Peyer's patch (tissue), 4 donors: ENCODE results near the gene GPC6. TPM values are rescaled to one million over a fixed set of nuclear protein-coding genes. Genes with fewer than 3 reads are reported as not detected.

ENCODE experiments used
- DNase-seq, 3 donors: peaks; one replicate each; pipeline ENCODE4 v3.0.0-alpha.2; 2017 to 2019
- H3K27ac ChIP-seq, 4 donors: fragments of 200-600 bp; sonication (generic); one replicate each; pipeline ENCODE4 v1.5.1; 2016 to 2019
- H3K27me3 ChIP-seq, 2 donors: fragments of 200-600 bp; sonication (generic); one replicate each; pipeline ENCODE4 v1.5.1; 2019
- H3K36me3 ChIP-seq, 3 donors: fragments of 200-600 bp; sonication (generic); one replicate each; pipeline ENCODE4 v1.5.1; 2016 to 2019
- H3K4me1 ChIP-seq, 4 donors: fragments of 200-600 bp; sonication (generic); one replicate each; pipeline ENCODE4 v1.5.1; 2016 to 2019
- H3K4me3 ChIP-seq, 4 donors: fragments of 200-600 bp; sonication (generic); 1 replicate in 3 of 4; 2 replicates in 1 of 4; pipeline ENCODE4 v1.5.1; 2016 to 2019; ENCODE audit warnings: mild to moderate bottlenecking in 1 of 4
- H3K9me3 ChIP-seq, 4 donors: fragments of 200-600 bp; sonication (generic); one replicate each; pipeline ENCODE4 v1.5.1; 2016 to 2019; ENCODE audit warnings: mild to moderate bottlenecking in 1 of 4
- POLR2A ChIP-seq, 2 donors: fragments of 450-650 bp; IDR thresholded peaks; one replicate each; pipeline ENCODE4 v1.5.1; 2017; ENCODE audit warnings: antibody characterized with exemption in 2 of 2, mild to moderate bottlenecking in 2 of 2, moderate library complexity in 2 of 2
- total RNA-seq, 4 donors: library from RNA; depleted of rRNA; stranded (reverse); fragments of >200 nt; gene quantifications; one replicate each; pipeline ENCODE4 v1.1.0, GENCODE V29; 2016
- TF ChIP-seq, protein P1 (sequence below), 6 experiments: fragments of 450-650 bp in 4 of 6; fragments of 200-600 bp in 2 of 6; sonication (generic) in 1 of 6; IDR thresholded peaks; one replicate each; pipeline ENCODE4 v1.5.1; 2017 to 2019; ENCODE audit warnings: antibody characterized with exemption in 6 of 6, mild to moderate bottlenecking in 3 of 6, moderate library complexity in 1 of 6

Gene GPC6
- total RNA-seq, 4 donors from 2014 or later: 1.6 to 13.2 (median 2.6) TPM

DNA sequence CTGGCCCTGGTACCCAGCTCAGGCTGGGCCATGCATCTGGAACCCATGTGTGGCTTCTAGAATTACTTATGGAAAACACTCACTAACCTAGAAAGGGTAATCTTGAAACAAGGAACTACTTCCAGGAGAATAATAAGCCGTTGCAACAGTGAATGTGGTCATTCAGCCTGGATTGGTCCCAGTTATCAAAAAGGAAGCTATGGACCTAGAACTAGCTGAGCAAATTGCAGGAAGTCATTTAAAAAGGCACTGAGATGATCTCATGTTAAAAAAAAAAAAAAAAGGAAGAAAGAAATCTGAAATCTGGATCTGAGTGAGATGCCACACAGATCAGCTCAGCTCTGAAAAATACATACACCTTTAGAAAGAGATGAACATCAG, 1193.3 kb downstream of the GPC6 start:
- no peak overlapping the region for H3K27ac ChIP-seq
- no peaks in the 10 kb centered on the region for H3K4me1 ChIP-seq
- no peaks in the 10 kb centered on the region for H3K27me3 ChIP-seq
- no peaks in the 10 kb centered on the region for H3K36me3 ChIP-seq
- no peaks in the 10 kb centered on the region for H3K9me3 ChIP-seq
- no peak overlapping the region for H3K4me3 ChIP-seq
- DNase-seq: no peak
- TF ChIP-seq POLR2A (IDR thresholded peaks at IDR 0.05): no peak
- TF ChIP-seq, protein P1, sequence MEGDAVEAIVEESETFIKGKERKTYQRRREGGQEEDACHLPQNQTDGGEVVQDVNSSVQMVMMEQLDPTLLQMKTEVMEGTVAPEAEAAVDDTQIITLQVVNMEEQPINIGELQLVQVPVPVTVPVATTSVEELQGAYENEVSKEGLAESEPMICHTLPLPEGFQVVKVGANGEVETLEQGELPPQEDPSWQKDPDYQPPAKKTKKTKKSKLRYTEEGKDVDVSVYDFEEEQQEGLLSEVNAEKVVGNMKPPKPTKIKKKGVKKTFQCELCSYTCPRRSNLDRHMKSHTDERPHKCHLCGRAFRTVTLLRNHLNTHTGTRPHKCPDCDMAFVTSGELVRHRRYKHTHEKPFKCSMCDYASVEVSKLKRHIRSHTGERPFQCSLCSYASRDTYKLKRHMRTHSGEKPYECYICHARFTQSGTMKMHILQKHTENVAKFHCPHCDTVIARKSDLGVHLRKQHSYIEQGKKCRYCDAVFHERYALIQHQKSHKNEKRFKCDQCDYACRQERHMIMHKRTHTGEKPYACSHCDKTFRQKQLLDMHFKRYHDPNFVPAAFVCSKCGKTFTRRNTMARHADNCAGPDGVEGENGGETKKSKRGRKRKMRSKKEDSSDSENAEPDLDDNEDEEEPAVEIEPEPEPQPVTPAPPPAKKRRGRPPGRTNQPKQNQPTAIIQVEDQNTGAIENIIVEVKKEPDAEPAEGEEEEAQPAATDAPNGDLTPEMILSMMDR (IDR thresholded peaks at IDR 0.05): no peak

DNA sequence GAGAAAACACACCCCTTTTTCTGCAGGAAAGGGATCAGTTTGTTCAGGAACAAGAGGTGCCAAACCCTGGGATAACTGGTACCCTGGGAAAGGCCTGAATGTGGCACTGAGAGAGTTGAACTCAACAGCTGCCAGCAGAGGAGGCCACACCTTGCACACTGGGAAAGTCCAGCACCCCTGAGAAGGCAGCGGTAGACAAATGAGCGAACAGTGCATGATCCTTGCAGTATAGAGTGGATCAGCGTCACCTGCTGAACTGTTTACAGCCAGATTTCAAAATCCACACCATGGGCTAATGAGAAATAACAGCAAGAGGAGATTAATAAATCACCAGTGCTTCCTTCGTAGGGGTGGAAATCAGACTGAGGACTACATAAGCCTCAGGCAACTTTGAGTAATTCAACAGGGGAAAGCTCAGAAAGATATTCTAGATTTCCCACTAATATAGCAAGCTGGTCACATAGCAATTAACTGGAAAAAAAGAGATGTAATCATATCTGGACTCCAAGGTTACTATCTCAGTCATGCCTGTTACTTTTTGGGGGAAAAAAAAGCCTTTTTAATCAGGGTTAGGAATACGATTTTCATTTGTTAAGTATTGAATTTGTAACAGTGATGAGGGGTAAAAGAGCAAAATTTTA, 1200.8 kb downstream of the GPC6 start:
- Histone ChIP-seq H3K4me1 (no peaks in the 10 kb centered on the region), H3K27me3 (no peaks in the 10 kb centered on the region), H3K9me3 (no peaks in the 10 kb centered on the region), H3K27ac (no peak overlapping the region), H3K36me3 (no peaks in the 10 kb centered on the region), H3K4me3 (no peak overlapping the region)
- no peak for DNase-seq
- no peak for TF ChIP-seq POLR2A (IDR thresholded peaks at IDR 0.05)
- TF ChIP-seq, protein P1 (IDR thresholded peaks at IDR 0.05): no peak

DNA sequence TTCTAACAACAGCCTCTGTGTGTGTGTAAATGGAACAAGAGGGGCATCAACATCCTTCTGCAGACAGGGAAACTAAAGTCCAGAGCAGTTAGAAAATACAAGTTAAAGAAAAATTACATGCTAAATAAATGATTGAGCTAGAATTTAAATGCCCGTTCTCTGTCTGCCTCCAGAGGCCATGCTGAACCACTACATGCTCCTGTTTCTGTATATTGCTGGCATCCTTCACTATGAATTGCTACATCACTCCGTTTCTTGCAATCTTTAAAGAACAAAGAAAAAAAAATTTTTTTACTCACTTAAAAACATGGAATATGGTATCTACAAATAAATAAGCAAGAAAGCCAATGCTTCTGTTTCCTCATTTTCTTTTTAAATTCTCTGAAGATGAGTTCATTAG, 1205.0 kb downstream of the GPC6 start:
- H3K27ac ChIP-seq: no peak overlapping the region
- H3K36me3 ChIP-seq: no peaks in the 10 kb centered on the region
- H3K4me1 ChIP-seq: no peaks in the 10 kb centered on the region
- no peaks in the 10 kb centered on the region for H3K27me3 ChIP-seq
- H3K4me3 ChIP-seq: no peak overlapping the region
- no peak for DNase-seq
- TF ChIP-seq, protein P1 (IDR thresholded peaks at IDR 0.05): no peak
- no peak for TF ChIP-seq POLR2A (IDR thresholded peaks at IDR 0.05)
- H3K9me3 ChIP-seq: no peaks in the 10 kb centered on the region

DNA sequence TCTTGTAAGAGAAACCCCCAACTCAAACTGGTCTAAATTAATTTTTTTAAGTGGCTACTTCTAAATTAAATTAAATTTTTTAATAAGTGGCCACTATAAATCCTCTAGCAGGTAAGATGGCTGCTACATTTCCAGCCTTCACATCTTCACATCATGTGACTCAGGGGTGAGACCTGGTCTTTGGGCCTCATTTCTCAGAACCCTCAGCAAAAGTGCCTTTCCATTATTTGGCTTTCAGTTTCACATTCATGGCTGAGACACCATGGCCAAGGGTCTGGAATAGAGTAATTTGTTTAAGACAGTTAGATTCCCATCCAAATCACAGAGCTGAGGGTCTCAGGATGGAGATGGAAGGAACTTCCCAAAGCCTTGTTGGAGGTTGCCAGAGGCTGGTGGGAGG, 1205.4 kb downstream of the GPC6 start:
- TF ChIP-seq, protein P1 (IDR thresholded peaks at IDR 0.05): no peak
- TF ChIP-seq POLR2A (IDR thresholded peaks at IDR 0.05): no peak
- no peak for DNase-seq

DNA sequence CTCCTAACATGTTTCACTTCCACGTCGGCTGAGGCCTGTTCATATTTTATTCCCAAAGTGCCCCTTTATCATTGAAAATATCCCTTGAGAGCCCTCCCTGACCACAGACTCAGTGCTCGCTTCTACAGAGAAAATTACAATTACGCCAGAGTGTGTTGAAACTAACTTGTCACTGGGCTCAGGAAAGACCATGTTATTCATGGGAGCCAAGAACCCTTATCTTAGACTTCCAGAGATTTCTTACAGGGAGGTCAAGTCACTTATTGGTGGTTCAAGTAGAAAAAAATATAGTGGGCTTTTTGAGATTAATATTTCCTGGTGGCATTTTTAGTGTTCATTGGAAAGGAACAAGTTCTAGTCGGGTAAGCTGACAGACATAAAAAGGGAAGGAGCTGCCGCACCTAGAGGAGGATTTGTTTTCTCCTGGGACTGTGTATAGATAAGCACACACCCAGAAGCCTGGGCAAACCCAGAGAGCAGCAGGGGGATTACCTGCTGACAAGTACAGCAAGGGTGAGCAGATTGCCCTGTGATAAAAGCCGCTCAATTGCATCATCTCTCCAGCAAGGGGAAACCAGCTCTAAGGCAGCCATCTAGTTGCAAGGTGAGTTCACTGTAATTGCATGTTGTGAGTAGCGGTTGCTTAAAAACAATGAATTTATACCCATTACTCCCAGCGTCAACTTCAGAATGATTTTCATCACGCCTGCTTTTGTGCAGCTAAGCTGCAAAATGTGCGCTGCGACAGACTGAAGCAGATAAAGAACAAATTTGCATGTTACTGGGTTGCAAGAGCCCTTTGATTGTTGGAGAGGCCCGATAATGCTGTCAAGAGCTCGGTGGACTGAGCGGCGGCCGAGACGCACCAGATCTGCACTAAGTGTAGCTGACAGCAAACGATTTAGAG, 1206.7 kb downstream of the GPC6 start:
- Histone ChIP-seq H3K27me3 (no peaks in the 10 kb centered on the region), H3K4me1 (no peaks in the 10 kb centered on the region), H3K4me3 (no peak overlapping the region), H3K27ac (no peak overlapping the region), H3K9me3 (no peaks in the 10 kb centered on the region), H3K36me3 (no peaks in the 10 kb centered on the region)
- TF ChIP-seq POLR2A (IDR thresholded peaks at IDR 0.05): no peak
- TF ChIP-seq, protein P1 (IDR thresholded peaks at IDR 0.05): no peak
- peak in 1 of 3 donors; percentile 45 for DNase-seq

More for the DNA sequence above, 1205.4 kb downstream of the GPC6 start:
- H3K4me3 ChIP-seq: no peak overlapping the region
- H3K4me1 ChIP-seq: no peaks in the 10 kb centered on the region
- no peaks in the 10 kb centered on the region for H3K36me3 ChIP-seq
- no peaks in the 10 kb centered on the region for H3K9me3 ChIP-seq
- no peaks in the 10 kb centered on the region for H3K27me3 ChIP-seq
- H3K27ac ChIP-seq: no peak overlapping the region
